WI38 (cell line): ENCODE measurements around the gene PLPP1.
A peak's percentile ranks its signal among the peaks of the same experiment; 100 is the strongest.

Experiments
- H3K4me3 ChIP-seq: 2 replicates; pipeline ENCODE4 v1.5.1; 2011; ENCODE audit warnings: low read depth, mild to moderate bottlenecking, control low read depth, low read length
- CTCF ChIP-seq: IDR thresholded peaks from 2 replicates; pipeline ENCODE4 v1.5.1; 2012; ENCODE audit warnings: low read depth, mild to moderate bottlenecking, control low read depth, low read length

The PLPP1 gene

DNA sequence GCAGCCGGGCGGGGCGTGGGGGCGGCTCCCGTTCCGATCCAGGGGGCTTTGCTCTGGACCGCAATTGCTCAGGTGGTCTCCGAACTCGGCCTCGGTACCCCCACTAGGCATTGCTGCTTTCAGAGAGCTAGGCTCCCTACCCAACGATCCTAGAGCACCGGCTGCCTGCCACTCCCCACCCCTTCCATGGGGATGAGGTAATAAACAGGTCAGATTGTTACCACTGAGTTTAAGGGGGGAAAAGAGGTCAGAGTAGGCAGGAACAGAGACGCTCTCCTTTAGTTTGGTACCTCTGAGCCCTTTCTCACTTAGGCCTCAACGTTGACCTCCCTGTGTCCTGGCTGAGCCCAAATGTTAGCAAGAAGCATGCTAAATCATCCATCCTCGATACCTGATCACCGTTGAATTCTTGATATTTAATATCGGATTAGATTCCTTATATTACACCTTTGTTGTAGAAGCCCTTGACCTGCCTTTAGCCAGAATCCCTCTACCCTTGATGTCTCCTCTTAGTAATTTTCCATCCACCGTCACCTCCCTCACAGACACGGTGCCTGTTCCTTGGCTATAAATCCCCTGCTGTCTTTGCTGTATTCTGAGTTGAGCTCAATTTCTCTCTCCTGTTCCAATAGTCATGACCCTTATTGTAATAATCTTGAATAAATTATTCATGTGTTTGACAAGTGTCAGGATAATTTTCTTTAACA, 588 bp upstream of the PLPP1 start:
- no peak for TF ChIP-seq CTCF
- peak overlapping the region; percentile 68 for H3K4me3 ChIP-seq

DNA sequence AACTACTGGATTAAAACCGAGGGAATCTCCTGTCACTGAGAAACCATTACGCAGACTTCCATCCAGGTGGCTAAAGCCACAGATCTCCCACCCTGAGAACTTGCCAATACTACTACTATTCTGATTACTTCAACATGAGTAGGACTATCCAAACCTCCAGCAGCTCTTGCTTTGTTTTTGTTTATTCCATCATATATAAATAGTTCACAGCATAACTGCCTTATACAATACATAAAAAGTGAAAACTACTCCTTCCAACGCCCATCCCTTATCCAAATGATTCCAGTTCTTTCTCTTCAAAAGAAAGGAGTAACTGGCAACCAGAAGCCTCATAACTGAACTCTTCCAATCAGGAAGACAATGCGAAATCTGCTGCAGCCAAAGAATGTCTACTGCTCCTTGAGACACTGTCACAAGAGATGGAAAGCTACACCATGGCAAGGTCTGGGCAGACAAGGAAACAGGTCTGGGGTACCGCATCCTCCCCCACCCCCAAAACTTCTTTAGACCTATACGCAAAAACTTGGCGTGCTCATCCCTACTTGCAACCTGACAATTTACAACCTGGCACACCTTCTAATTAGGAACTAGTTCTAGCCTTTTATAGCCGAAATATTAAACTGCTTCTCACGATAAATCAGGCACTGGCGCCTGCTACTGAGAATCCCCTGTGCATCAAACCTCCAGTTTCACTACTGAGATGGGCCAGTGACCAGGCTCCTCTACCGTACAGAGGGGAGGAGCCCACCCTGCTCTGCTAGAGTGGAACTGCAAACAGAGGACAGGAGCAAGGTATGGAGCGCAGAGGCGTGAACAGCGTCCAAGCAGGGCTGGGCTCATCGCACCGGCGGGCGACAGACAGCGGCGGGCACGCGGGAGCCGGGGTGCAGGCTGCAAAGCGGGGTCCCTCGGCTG, 986 bp downstream of the PLPP1 start:
- TF ChIP-seq CTCF: no peak
- peak overlapping the region; percentile 68 for H3K4me3 ChIP-seq

GRCh38 chr5:55530669-55531068, 4.1 kb downstream of the PLPP1 start:
- no peak overlapping the region for H3K4me3 ChIP-seq
- no peak for TF ChIP-seq CTCF

- no peak overlapping the region for H3K4me3 ChIP-seq
- TF ChIP-seq CTCF: no peak
Measured at GRCh38 chr5:55524816-55525215, 9.9 kb downstream of the PLPP1 start.

GRCh38 chr5:55523293-55523692, 11.5 kb downstream of the PLPP1 start:
- no peak overlapping the region for H3K4me3 ChIP-seq
- TF ChIP-seq CTCF: no peak

DNA sequence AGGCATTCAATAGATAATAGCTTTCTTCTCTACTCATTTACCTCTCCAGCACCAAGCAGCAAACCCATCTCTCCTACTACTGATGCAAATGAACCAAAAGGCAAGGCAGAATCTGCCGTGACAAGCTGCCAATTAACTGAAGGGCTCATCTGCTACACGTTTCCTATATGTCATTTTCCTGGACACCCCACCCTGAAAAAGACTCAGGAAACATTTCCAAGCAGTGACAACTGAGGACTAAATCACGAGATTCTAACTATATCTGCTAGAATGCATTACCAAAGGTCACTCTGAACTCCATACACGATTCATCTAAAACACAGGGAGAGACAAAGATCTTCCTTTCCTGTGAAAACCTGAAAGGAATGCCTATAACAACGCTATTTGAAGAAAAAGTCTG, 12.9 kb downstream of the PLPP1 start:
- TF ChIP-seq CTCF: no peak
- no peak overlapping the region for H3K4me3 ChIP-seq
